Left ventricle myocardium inferior (tissue), 1 donor: ENCODE data around the gene GBP1. TPM values are rescaled to one million over a fixed set of nuclear protein-coding genes. Genes with fewer than 3 reads are reported as not detected.

Experiments used
- DNase-seq: peaks from one replicate; pipeline ENCODE4 v3.0.0-alpha.2; 2020
- H3K27ac ChIP-seq: fragments of 200-600 bp; replicated peaks from 2 replicates; pipeline ENCODE4 v1.8.0; 2021
- H3K27me3 ChIP-seq: fragments of 200-600 bp; 2 replicates; pipeline ENCODE4 v1.8.0; 2021; ENCODE audit warnings: low read depth
- H3K36me3 ChIP-seq: fragments of 200-600 bp; 2 replicates; pipeline ENCODE4 v1.8.0; 2021
- H3K4me1 ChIP-seq: fragments of 200-600 bp; 2 replicates; pipeline ENCODE4 v1.8.0; 2021
- H3K4me3 ChIP-seq: fragments of 200-600 bp; 2 replicates; pipeline ENCODE4 v1.8.0; 2021; ENCODE audit warnings: mild to moderate bottlenecking, moderate library complexity
- H3K9me3 ChIP-seq: fragments of 200-600 bp; replicated peaks from 2 replicates; pipeline ENCODE4 v1.8.0; 2021
- CTCF ChIP-seq: fragments of 200-600 bp; IDR thresholded peaks from 2 replicates; pipeline ENCODE4 v1.8.0; 2021; ENCODE audit warnings: antibody characterized with exemption, mild to moderate bottlenecking, borderline replicate concordance
- intact Hi-C: fragments of 100-400 bp; cut with micrococcal nuclease; formaldehyde crosslinking; loops from one replicate; pipeline ENCODE4 v1.11.0; 2022
- total RNA-seq: library from RNA; stranded (reverse); fragmentation: NEBNext Ultra II Directional; extraction: Animal tissue kit (Norgen Biotek cat#: 25700); gene quantifications from one replicate; pipeline ENCODE4 v1.2.1, GENCODE V29; 2021
- donor health status: DM: no; HTN: yes; CAD: no; lungs with severe emphysema.

The GBP1 gene
- total RNA-seq, 1 donor from 2014 or later: 5.7 TPM

DNA sequence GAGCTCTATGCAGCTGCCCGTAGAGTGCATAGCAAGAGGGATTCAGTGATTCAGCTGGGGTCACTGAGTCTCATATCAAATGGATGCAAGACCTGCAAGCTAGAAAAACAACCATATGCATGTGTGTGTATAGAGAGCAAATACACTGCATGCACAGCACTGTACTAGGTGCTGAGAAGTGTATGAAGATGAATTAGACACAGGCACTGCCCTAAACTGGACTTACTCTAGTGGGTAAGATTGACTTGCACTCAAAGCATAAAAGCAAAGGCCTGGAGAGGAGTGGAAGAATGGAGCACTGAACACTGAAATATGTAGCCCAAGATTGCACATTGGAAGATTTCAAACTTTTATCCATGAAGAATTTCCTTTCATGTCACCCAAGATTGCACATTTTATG is 5.5 kb upstream of the GBP1 start:
- intact Hi-C loops: no loop called here
- Histone ChIP-seq H3K4me1 (peaks cover 5% of the 10 kb centered on the region), H3K36me3 (no peaks in the 10 kb centered on the region), H3K27ac (peak overlapping the region; percentile 51), H3K9me3 (peaks cover 12% of the 10 kb centered on the region), H3K27me3 (no peaks in the 10 kb centered on the region), H3K4me3 (peak overlapping the region; percentile 50)
- TF ChIP-seq CTCF: no peak
- DNase-seq: no peak

GRCh38 chr1:89069951-89070350 is 4.9 kb upstream of the GBP1 start:
- peak overlapping the region; percentile 51 for H3K27ac ChIP-seq
- DNase-seq: no peak
- H3K4me3 ChIP-seq: peak overlapping the region; percentile 50
- peaks cover 9% of the 10 kb centered on the region for H3K9me3 ChIP-seq
- H3K4me1 ChIP-seq: peaks cover 7% of the 10 kb centered on the region
- H3K36me3 ChIP-seq: no peaks in the 10 kb centered on the region
- intact Hi-C loops: no loop called here
- no peak for TF ChIP-seq CTCF
- no peaks in the 10 kb centered on the region for H3K27me3 ChIP-seq

GRCh38 chr1:89068291-89068690 is 3.3 kb upstream of the GBP1 start:
- H3K9me3 ChIP-seq: no peaks in the 10 kb centered on the region
- no peaks in the 10 kb centered on the region for H3K36me3 ChIP-seq
- no peak for DNase-seq
- H3K4me1 ChIP-seq: peaks cover 12% of the 10 kb centered on the region
- no peak for TF ChIP-seq CTCF
- H3K4me3 ChIP-seq: no peak overlapping the region
- H3K27ac ChIP-seq: no peak overlapping the region
- no peaks in the 10 kb centered on the region for H3K27me3 ChIP-seq
- intact Hi-C loops: no loop called here

DNA sequence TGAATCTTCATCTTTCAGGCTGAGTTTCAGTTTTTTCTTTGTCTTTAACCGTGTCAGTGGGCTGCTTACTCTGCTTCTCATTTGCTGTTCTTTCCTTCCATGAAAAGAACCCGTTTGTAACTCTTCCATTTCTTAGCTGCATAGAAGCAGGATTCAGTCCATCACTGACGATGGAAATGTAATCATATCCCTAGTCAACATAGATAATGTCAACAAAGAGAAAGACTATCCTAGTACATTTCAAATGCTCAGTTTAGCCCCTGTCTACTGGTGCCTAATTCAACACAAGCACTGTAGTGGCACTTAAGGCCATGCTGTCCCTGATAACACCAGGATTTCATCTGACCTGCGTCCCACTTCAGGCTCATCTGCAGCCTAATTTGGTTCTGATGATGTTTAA is 376 bp downstream of the GBP1 start:
- Histone ChIP-seq H3K9me3 (no peaks in the 10 kb centered on the region), H3K4me3 (peak overlapping the region; percentile 71), H3K27ac (peak overlapping the region; percentile 87), H3K27me3 (no peaks in the 10 kb centered on the region), H3K4me1 (peaks cover 41% of the 10 kb centered on the region), H3K36me3 (peaks cover 7% of the 10 kb centered on the region)
- intact Hi-C loops: no loop called here
- no peak for DNase-seq
- no peak for TF ChIP-seq CTCF

DNA sequence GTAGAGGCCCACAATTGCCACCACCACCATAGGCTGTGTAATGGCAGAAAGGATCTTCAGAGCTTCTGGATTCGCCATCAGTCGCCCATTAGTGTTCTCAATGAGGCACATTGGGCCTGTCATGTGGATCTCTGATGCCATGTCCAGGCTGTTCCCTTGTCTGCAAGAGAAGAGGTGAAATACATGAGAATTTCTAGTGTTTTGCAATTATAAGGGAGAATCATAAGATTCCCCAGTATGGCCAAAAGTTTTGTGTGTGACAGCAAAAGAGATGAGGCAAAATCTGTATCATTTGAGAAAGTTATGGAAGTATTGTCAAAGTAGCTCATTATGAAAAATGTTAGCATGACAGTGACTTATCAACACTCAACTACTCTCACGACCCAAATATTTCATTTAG is 1.9 kb downstream of the GBP1 start:
- no peak for TF ChIP-seq CTCF
- H3K27me3 ChIP-seq: no peaks in the 10 kb centered on the region
- H3K27ac ChIP-seq: peak overlapping the region; percentile 87
- peak overlapping the region; percentile 71 for H3K4me3 ChIP-seq
- intact Hi-C loops: no loop called here
- no peaks in the 10 kb centered on the region for H3K9me3 ChIP-seq
- peaks cover 23% of the 10 kb centered on the region for H3K36me3 ChIP-seq
- DNase-seq: no peak
- H3K4me1 ChIP-seq: peaks cover 41% of the 10 kb centered on the region

DNA sequence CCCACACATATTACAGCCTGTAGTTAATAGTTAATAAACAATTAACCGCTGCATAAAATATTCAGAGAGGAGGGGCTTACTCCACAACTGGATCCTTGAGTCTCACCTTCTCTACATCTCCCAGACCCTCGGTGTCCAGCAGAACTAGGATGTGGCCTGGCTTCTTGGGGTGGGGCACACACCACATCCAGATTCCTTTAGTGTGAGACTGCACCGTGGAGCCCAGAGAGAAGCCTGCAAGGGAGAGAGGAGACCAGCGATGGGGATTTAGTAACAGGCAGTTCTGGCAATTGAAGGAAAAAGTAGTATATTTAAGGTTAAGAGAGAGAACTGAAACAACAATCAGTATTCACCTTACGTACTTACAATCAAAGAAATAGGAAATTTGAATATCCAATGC is 4.9 kb downstream of the GBP1 start:
- H3K4me3 ChIP-seq: no peak overlapping the region
- intact Hi-C loops: no loop called here
- no peaks in the 10 kb centered on the region for H3K27me3 ChIP-seq
- no peaks in the 10 kb centered on the region for H3K9me3 ChIP-seq
- no peak for TF ChIP-seq CTCF
- no peak for DNase-seq
- peaks cover 34% of the 10 kb centered on the region for H3K4me1 ChIP-seq
- peaks cover 50% of the 10 kb centered on the region for H3K36me3 ChIP-seq
- H3K27ac ChIP-seq: no peak overlapping the region
